D721Med (cell line): ENCODE results near the gene TMC8.
A peak's percentile ranks its signal among the peaks of the same experiment; 100 is the strongest.
"Not testable (repeated sequence)": the region's sequence is repeated elsewhere in the genome, so short reads cannot be mapped to it uniquely, and the experiment has no call there.

Experiments
- DNase-seq: peaks from one replicate; pipeline ENCODE4 v3.0.0; 2011; ENCODE audit warnings: low spot score; ENCODE audit not compliant: insufficient read length
- FAIRE-seq: peaks from 2 replicates; lab custom pipeline; 2011; peaks lifted over from hg19 to GRCh38; lab: Jason Lieb, UNC
- CTCF ChIP-seq: IDR thresholded peaks from 2 replicates; pipeline ENCODE4 v1.5.1; 2012; ENCODE audit warnings: mild to moderate bottlenecking, control low read depth; ENCODE audit not compliant: insufficient read depth; ENCODE audit errors: missing control alignments

TMC8 gene

DNA sequence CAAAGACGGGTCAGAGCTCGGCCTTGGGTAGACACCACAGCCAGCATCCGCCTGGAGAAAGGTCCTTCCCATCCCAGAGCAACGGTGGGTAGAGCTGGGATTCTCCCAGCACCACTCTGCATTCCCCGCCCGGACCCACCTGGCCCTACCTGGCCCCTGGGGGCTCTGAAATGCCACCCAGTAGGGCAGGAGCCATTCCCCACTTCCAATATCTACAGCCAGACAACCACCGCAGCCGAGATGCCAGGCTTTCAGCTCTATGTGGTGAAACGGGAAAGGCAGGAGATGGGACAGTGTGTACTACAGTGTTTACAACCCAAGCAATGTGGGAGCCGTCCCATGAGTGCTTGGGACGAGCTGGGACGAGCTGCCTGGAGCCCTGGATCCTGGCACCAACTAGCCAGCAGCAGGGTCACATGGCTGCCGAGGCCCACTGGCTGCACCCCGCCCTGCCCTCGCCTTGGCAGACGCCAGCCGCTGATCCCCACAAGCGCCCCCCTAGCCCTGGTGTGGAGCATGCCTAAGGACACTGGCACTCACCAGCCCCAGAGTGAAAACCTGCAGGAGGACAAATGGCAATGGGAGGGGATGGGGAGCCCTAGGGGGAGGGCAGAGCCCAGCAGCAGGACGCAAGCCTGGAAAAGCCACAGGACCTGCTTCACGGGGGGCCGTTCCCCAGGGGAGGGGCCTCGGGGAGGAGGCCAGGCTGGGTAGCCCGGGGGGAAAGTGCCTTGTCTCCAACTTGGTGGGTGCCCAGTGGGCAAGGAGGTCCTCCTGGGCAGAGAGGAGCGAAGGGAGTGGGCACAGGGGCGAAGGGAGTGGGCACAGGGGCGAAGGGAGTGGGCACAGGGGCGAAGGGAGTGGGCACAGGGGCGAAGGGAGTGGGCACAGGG is 15.5 kb upstream of the TMC8 start:
- no peak for FAIRE-seq
- no peak for TF ChIP-seq CTCF
- no peak for DNase-seq

- not testable (repeated sequence) for DNase-seq, FAIRE-seq
Measured at GRCh38 chr17:78115803-78116202, 14.8 kb upstream of the TMC8 start.

DNA sequence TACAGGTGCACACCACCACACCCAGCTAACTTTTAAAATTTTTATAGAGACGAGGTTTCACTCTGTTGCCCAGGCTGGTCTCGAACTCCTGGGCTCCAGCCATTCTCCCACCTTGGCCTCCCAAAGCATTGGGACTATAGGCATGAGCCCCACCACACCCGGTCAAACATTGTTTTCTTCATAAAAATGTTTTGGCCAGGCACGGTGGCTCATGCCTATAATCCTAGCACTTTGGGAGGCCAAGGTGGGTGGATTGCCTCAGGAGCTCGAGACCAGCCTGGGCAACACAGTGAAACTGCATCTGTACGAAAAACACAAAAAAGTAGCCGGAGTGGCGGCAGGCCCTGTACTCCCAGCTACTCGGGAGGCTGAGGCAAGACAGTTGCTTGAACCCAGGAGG is 14.2 kb upstream of the TMC8 start:
- no peak for DNase-seq
- no peak for TF ChIP-seq CTCF
- FAIRE-seq = no peak

DNA sequence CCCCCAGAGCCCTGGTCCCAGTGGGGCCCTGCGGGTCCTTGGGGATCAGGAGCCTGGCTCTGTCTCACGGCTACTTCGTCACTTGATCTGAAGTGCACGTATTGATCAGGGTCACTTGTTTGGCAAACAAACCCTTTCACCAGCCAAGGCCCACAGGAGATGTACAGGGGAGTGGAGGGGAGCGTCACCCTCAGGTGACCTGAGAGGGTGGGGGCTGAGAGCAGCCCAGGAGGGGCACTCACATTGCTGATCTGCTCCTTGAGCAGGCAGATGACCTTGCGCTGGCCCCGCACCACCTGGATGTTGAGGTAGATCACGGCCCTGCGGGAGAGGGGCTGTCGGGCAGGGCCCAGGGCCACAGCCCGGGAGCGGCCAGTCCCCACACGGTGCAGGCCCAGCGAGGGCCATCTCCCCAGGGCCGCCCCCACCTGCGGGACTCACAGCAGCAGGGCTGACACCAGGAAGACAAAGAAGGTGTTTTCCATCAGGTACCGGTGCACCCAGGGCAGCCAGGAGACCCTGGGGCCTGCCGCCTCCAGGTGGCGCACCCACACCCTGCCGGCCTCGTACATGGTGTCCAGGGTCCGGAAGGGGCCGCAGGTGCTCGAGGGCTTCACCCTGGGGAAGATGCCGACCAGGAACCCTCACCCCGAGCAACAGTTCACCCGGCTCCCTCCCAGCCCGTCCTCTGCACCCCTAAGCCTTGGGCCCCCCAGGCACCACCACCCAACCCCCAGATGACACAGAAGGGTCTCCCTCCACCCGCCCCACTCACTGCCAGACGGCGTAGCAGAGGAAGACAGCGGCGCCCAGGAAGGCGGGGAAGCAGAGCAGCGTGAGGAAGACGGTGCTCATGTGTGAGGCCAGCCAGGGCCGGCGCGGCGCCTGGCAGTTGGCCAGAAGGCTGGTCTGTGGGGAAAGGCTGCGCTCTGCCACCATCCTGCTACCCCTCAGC is 13.3 kb upstream of the TMC8 start:
- no peak for DNase-seq
- TF ChIP-seq CTCF = peak; percentile 59
- no peak for FAIRE-seq

DNA sequence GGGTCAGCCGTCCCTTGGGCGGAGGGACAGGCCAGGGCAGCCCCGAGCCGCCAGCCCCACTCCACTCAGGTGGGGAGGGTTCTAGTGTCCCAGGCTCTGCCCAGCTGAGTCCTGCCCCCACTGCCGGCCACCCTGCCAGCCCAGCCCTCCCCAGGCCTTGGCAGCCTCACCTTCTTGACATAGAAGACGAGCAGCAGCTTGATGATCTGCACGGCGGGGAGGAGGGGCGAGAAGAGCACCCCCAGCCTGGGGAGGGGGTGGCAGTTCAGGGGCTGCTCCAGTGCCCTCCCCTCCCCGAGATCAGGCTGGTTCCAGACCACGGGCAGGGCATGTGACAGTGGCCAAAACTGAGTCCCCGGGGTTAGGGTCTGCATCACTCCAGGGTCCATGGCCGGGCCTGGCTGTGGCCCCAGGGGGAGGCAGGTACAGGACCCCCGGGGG is 11.8 kb upstream of the TMC8 start:
- no peak for DNase-seq
- no peak for TF ChIP-seq CTCF
- FAIRE-seq = no peak

GRCh38 chr17:78120537-78120936 is 10.0 kb upstream of the TMC8 start:
- DNase-seq (no peak), FAIRE-seq (no peak)
- no peak for TF ChIP-seq CTCF

DNA sequence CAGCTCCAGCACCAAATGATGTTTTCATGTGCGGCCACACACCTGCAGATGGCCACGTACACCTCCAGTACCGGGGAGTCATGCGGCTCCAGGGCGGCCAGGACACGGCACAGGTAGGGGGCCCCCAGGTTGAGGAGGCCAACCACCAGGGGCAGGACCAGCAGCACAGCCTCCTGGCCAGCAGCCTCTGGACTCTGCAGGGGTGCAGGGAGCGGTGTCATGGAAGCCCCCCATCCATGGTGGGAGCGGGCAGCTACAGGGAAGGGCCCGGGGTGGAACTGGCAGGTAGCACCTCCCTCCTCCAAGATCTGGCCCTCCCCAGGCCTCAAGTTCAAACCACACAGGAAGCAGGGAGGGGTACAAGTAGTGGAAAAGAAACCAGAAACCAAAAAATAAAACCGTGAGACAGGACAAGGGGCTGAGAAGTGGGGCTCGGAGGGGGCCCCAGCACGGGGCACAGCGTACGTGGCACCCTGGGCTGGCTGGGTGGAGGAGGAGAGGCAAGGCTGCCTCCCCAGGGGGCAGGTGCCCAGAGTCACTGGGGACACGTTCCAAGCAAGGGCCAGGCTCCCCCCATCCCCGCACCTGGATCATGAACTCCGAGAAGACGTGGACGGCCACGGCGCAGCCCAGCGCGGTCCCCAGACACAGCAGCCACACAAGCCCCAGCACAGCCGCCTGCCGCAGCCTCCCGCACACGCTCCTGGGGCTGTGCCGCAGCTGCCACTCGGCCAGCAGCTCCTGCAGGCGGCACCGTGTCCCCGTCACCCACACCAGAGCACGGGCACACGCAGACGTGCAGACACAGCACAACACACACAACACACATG is 9.4 kb upstream of the TMC8 start:
- TF ChIP-seq CTCF = no peak
- no peak for FAIRE-seq
- DNase-seq = no peak
